Measurements from ENCODE around the gene ARL14.

The ARL14 gene

GRCh38 chr3:160719710-160720109 is 42.8 kb downstream of the ARL14 start:
- no peak for DNase-seq (ENCODE audit: low spot score)
- Histone ChIP-seq H3K4me3 (no peak overlapping the region), H3K27ac (no peak overlapping the region)
- no peak for TF ChIP-seq CTCF (IDR thresholded peaks at IDR 0.05)

GRCh38 chr3:160720123-160720746 is 43.3 kb downstream of the ARL14 start:
- H3K4me3 ChIP-seq = no peak overlapping the region
- no peak for TF ChIP-seq CTCF (IDR thresholded peaks at IDR 0.05)
- DNase-seq (ENCODE audit: low spot score) = no peak
- H3K27ac ChIP-seq = no peak overlapping the region

- Histone ChIP-seq H3K27ac (no peak overlapping the region), H3K4me3 (no peak overlapping the region)
- DNase-seq (ENCODE audit: low spot score) = no peak
- no peak for TF ChIP-seq CTCF (IDR thresholded peaks at IDR 0.05)
Observed at GRCh38 chr3:160722331-160722730, 45.4 kb downstream of the ARL14 start.

GRCh38 chr3:160725338-160725737 is 48.4 kb downstream of the ARL14 start:
- H3K4me3 ChIP-seq = no peak overlapping the region
- no peak for DNase-seq (ENCODE audit: low spot score)
- no peak for TF ChIP-seq CTCF (IDR thresholded peaks at IDR 0.05)

More at GRCh38 chr3:160725338-160725737, 48.4 kb downstream of the ARL14 start:
- no peak overlapping the region for H3K27ac ChIP-seq
